Activated T-cell treated with anti-CD3 and anti-CD28 coated beads for 4 hours (primary cell): ENCODE results near the gene RPL10.

ENCODE experiments used
- DNase-seq: peaks from one replicate; pipeline ENCODE4 v3.0.0-alpha.2; 2020

RPL10 gene

GRCh38 chrX:154397888-154398667 lies at the start of gene RPL10:
RPL10 (plus strand) TSS chrX:154398377; CDS start chrX:154398520, 143 bp downstream.
- peak; percentile 75 for DNase-seq

GRCh38 chrX:154348646-154349358 lies 49.4 kb upstream of the RPL10 start:
- no peak for DNase-seq

- no peak for DNase-seq
Measured at GRCh38 chrX:154349359-154349935, 48.7 kb upstream of the RPL10 start.

- no peak for DNase-seq
Measured at GRCh38 chrX:154349979-154350378, 48.2 kb upstream of the RPL10 start.

- DNase-seq, result no peak
Measured at GRCh38 chrX:154350429-154351182, 47.6 kb upstream of the RPL10 start.

- DNase-seq, result no peak
Measured at GRCh38 chrX:154351183-154352011, 46.8 kb upstream of the RPL10 start.

- no peak for DNase-seq
Measured at GRCh38 chrX:154352012-154352401, 46.2 kb upstream of the RPL10 start.

GRCh38 chrX:154352466-154352865 lies 45.7 kb upstream of the RPL10 start:
- DNase-seq, result no peak

GRCh38 chrX:154353172-154353843 lies 44.9 kb upstream of the RPL10 start:
- no peak for DNase-seq

- DNase-seq, result no peak
Measured at GRCh38 chrX:154354013-154354412, 44.2 kb upstream of the RPL10 start.

GRCh38 chrX:154354516-154354915 lies 43.7 kb upstream of the RPL10 start:
- DNase-seq, result no peak

- DNase-seq, result no peak
Measured at GRCh38 chrX:154355094-154355775, 42.9 kb upstream of the RPL10 start.

GRCh38 chrX:154355776-154356140 lies 42.4 kb upstream of the RPL10 start:
- no peak for DNase-seq

GRCh38 chrX:154356596-154356995 lies 41.6 kb upstream of the RPL10 start:
- DNase-seq, result no peak

GRCh38 chrX:154357205-154357604 lies 41.0 kb upstream of the RPL10 start:
- DNase-seq, result no peak

GRCh38 chrX:154358011-154358410 lies 40.2 kb upstream of the RPL10 start:
- DNase-seq, result no peak

- no peak for DNase-seq
Measured at GRCh38 chrX:154358829-154359228, 39.3 kb upstream of the RPL10 start.

- DNase-seq, result no peak
Measured at GRCh38 chrX:154359362-154360154, 38.6 kb upstream of the RPL10 start.

- DNase-seq, result no peak
Measured at GRCh38 chrX:154360155-154360713, 37.9 kb upstream of the RPL10 start.
